Duodenal mucosa (tissue), 2 donors: ENCODE results near the gene RHNO1.

ENCODE experiments used
- H3K27ac ChIP-seq: one replicate; pipeline ENCODE4 v1.7.0; 2013; ENCODE audit warnings: low read depth, low read length
- H3K27me3 ChIP-seq, 2 donors: one replicate each; pipeline ENCODE4 v1.7.0; 2013; ENCODE audit warnings: low read length in 2 of 2, control low read depth in 1 of 2; ENCODE audit not compliant: insufficient read depth in 2 of 2, control insufficient read depth in 1 of 2
- H3K36me3 ChIP-seq, 2 donors: one replicate each; pipeline ENCODE4 v1.7.0; 2013; ENCODE audit warnings: low read length in 2 of 2, control low read depth in 1 of 2; ENCODE audit not compliant: insufficient read depth in 2 of 2, control insufficient read depth in 1 of 2
- H3K4me1 ChIP-seq, 2 donors: one replicate each; pipeline ENCODE4 v1.7.0; 2013; ENCODE audit warnings: low read length in 2 of 2, control low read depth in 1 of 2; ENCODE audit not compliant: insufficient read depth in 2 of 2, control insufficient read depth in 1 of 2
- H3K4me3 ChIP-seq, 2 donors: one replicate each; pipeline ENCODE4 v1.7.0; 2013; ENCODE audit warnings: low read length in 2 of 2, low read depth in 1 of 2
- H3K9ac ChIP-seq, 2 donors: one replicate each; pipeline ENCODE4 v1.7.0; 2013; ENCODE audit warnings: low read length in 2 of 2, low read depth in 1 of 2
- H3K9me3 ChIP-seq, 2 donors: one replicate each; pipeline ENCODE4 v1.7.0; 2013; ENCODE audit warnings: low read length in 2 of 2, control low read depth in 1 of 2; ENCODE audit not compliant: control insufficient read depth in 1 of 2

Gene RHNO1

GRCh38 chr12:2897418-2897817, 20.4 kb downstream of the RHNO1 start:
- Histone ChIP-seq H3K9me3 (no peaks in the 10 kb centered on the region), H3K27ac (no peak overlapping the region), H3K4me1 (peaks cover 0 to 2% of the 10 kb centered on the region in 2 donors), H3K4me3 (no peak overlapping the region), H3K36me3 (no peaks in the 10 kb centered on the region), H3K9ac (no peak overlapping the region), H3K27me3 (no peaks in the 10 kb centered on the region)

GRCh38 chr12:2900642-2901041, 23.6 kb downstream of the RHNO1 start:
- no peaks in the 10 kb centered on the region for H3K36me3 ChIP-seq
- H3K4me1 ChIP-seq: no peaks in the 10 kb centered on the region
- no peak overlapping the region for H3K27ac ChIP-seq
- no peak overlapping the region for H3K4me3 ChIP-seq
- H3K9me3 ChIP-seq: no peaks in the 10 kb centered on the region
- no peaks in the 10 kb centered on the region for H3K27me3 ChIP-seq
- no peak overlapping the region for H3K9ac ChIP-seq

GRCh38 chr12:2902272-2902880, 25.4 kb downstream of the RHNO1 start:
- no peak overlapping the region for H3K27ac ChIP-seq
- H3K9ac ChIP-seq: no peak overlapping the region

GRCh38 chr12:2904260-2904659, 27.2 kb downstream of the RHNO1 start:
- Histone ChIP-seq H3K4me1 (no peaks in the 10 kb centered on the region), H3K27me3 (no peaks in the 10 kb centered on the region), H3K9ac (no peak overlapping the region), H3K4me3 (no peak overlapping the region), H3K27ac (no peak overlapping the region), H3K36me3 (peaks cover 0 to 2% of the 10 kb centered on the region in 2 donors), H3K9me3 (no peaks in the 10 kb centered on the region)

More at GRCh38 chr12:2902272-2902880, 25.4 kb downstream of the RHNO1 start:
- no peaks in the 10 kb centered on the region for H3K9me3 ChIP-seq
- H3K27me3 ChIP-seq: no peaks in the 10 kb centered on the region
- H3K4me1 ChIP-seq: no peaks in the 10 kb centered on the region
- no peaks in the 10 kb centered on the region for H3K36me3 ChIP-seq
- no peak overlapping the region for H3K4me3 ChIP-seq

- Histone ChIP-seq H3K9me3 (no peaks in the 10 kb centered on the region), H3K27ac (no peak overlapping the region), H3K9ac (no peak overlapping the region), H3K4me3 (no peak overlapping the region), H3K36me3 (peaks cover 0 to 13% of the 10 kb centered on the region in 2 donors), H3K27me3 (no peaks in the 10 kb centered on the region), H3K4me1 (no peaks in the 10 kb centered on the region)
Measured at GRCh38 chr12:2912216-2912575, 35.2 kb downstream of the RHNO1 start.

- no peak overlapping the region for H3K4me3 ChIP-seq
- H3K9ac ChIP-seq: no peak overlapping the region
- H3K4me1 ChIP-seq: no peaks in the 10 kb centered on the region
- H3K27me3 ChIP-seq: no peaks in the 10 kb centered on the region
- H3K9me3 ChIP-seq: no peaks in the 10 kb centered on the region
- peaks cover 7 to 29% of the 10 kb centered on the region in 2 donors for H3K36me3 ChIP-seq
- no peak overlapping the region for H3K27ac ChIP-seq
Measured at GRCh38 chr12:2919249-2919648, 42.2 kb downstream of the RHNO1 start.

- Histone ChIP-seq H3K4me1 (no peaks in the 10 kb centered on the region), H3K27ac (no peak overlapping the region), H3K36me3 (peaks cover 7 to 35% of the 10 kb centered on the region in 2 donors), H3K27me3 (no peaks in the 10 kb centered on the region), H3K4me3 (no peak overlapping the region), H3K9me3 (no peaks in the 10 kb centered on the region), H3K9ac (no peak overlapping the region)
Measured at GRCh38 chr12:2922329-2922728, 45.3 kb downstream of the RHNO1 start.

- Histone ChIP-seq H3K27me3 (no peaks in the 10 kb centered on the region), H3K27ac (no peak overlapping the region), H3K36me3 (peaks cover 7 to 35% of the 10 kb centered on the region in 2 donors), H3K9ac (no peak overlapping the region), H3K4me1 (no peaks in the 10 kb centered on the region), H3K9me3 (no peaks in the 10 kb centered on the region), H3K4me3 (no peak overlapping the region)
Measured at GRCh38 chr12:2923057-2923456, 46.0 kb downstream of the RHNO1 start.

- H3K9me3 ChIP-seq: no peaks in the 10 kb centered on the region
- no peak overlapping the region for H3K4me3 ChIP-seq
- no peaks in the 10 kb centered on the region for H3K27me3 ChIP-seq
- H3K4me1 ChIP-seq: no peaks in the 10 kb centered on the region
- H3K27ac ChIP-seq: no peak overlapping the region
- H3K36me3 ChIP-seq: peaks cover 7 to 35% of the 10 kb centered on the region in 2 donors
- H3K9ac ChIP-seq: no peak overlapping the region
Measured at GRCh38 chr12:2924019-2924418, 47.0 kb downstream of the RHNO1 start.

- no peaks in the 10 kb centered on the region for H3K4me1 ChIP-seq
- H3K36me3 ChIP-seq: peaks cover 7 to 35% of the 10 kb centered on the region in 2 donors
- no peak overlapping the region for H3K4me3 ChIP-seq
- H3K27ac ChIP-seq: no peak overlapping the region
- no peaks in the 10 kb centered on the region for H3K27me3 ChIP-seq
- H3K9ac ChIP-seq: no peak overlapping the region
- H3K9me3 ChIP-seq: no peaks in the 10 kb centered on the region
Measured at GRCh38 chr12:2925322-2925995, 48.4 kb downstream of the RHNO1 start.
